Inflammatory macrophage treated with lipopolysaccharide for 4 hours (primary cell): Measurements from ENCODE around the gene CIAO1.

Experiments used
- DNase-seq: peaks from one replicate; pipeline ENCODE4 v3.0.0-alpha.2; 2020

CIAO1 gene

GRCh38 chr2:96251721-96252292 lies 14.2 kb upstream of the CIAO1 start:
- DNase-seq: peak; percentile 62

GRCh38 chr2:96252526-96252925 lies 13.5 kb upstream of the CIAO1 start:
- no peak for DNase-seq

GRCh38 chr2:96253006-96253405 lies 13.0 kb upstream of the CIAO1 start:
- no peak for DNase-seq

- no peak for DNase-seq
Observed at GRCh38 chr2:96254571-96254970, 11.5 kb upstream of the CIAO1 start.

DNA sequence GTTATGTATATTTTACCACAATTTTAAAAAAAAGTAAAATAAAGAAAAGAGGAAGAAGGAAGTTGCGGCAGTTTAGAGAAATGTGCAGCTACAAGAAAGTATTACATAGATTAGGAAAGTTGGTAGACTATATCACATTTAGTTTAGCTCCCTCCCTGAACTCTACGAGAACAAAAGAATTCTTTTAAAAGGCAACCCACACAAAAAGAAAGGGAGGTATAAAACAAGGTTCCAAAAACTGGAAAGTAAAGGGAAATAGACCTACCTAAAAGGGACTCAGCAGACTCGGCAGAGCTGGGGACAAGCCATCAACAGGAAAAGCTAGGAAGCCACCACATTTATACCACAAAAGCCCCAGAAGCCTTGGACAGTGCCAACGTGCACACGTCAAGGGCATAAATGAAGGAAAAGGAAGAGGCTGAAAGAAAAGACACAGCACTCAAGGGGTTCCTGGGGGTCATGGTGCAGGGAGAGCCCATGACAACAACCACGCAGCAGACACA lies 9.4 kb upstream of the CIAO1 start:
- peak; percentile 63 for DNase-seq

DNA sequence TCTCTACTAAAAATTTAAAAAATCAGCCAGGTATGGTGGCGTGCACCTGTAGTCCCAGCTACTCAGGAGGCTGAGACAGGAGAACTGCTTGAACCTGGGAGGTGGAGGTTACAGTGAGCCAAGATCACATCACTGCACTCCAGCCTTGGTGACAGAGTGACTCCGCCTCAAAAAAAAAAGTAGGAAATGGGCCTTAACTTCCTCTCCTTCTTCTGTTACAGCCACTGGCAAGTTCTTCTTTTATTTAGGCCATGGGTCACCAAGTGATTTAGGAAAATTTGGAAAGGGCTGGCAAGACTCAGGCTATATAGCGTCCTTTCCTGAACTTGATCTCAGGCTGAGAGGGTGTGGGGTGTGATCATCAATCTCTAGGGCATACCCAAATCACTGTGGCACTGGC lies 8.3 kb upstream of the CIAO1 start:
- DNase-seq: peak; percentile 85

DNA sequence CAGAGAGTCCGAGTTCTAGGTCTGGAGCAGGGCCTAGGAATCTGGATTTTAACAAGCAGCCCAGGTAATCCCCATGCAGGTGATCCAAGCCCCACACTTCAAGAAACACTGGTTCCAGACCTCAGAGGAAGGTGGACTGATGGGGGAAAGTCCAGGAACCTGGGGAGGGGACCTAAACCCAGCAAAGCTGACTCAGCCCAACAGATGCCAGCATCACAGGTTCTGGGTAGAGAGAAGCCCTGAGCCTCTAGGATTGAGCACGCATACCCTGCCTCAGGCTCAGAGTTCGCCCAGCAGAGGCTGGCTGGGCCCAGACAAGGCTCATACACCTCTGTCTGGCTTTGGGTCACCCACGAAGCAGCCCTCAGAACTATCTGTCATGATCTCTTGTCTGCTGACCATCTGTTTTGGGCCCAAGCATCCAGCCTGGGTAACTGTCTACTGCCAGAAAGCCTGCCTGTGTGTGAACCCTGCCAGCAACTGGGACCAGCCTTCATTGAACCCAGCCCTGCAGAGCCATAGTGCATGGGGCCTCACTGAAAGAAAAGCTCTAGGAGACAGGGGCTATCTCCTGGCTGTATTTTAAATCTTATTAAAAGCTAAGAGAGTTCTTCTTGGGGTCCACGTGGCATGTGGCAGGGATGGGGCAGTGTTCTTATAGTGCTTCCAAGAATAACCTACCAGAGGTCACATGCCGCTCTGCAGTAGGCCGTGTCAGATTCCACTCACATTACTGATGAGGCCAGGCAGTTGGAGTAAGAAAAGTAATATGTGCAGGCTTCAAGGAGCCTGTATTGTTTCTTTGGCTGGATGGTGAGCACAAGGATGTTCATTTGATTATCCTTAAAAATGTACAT lies 7.6 kb upstream of the CIAO1 start:
- no peak for DNase-seq

GRCh38 chr2:96259497-96259921 lies 6.5 kb upstream of the CIAO1 start:
- DNase-seq: no peak

DNA sequence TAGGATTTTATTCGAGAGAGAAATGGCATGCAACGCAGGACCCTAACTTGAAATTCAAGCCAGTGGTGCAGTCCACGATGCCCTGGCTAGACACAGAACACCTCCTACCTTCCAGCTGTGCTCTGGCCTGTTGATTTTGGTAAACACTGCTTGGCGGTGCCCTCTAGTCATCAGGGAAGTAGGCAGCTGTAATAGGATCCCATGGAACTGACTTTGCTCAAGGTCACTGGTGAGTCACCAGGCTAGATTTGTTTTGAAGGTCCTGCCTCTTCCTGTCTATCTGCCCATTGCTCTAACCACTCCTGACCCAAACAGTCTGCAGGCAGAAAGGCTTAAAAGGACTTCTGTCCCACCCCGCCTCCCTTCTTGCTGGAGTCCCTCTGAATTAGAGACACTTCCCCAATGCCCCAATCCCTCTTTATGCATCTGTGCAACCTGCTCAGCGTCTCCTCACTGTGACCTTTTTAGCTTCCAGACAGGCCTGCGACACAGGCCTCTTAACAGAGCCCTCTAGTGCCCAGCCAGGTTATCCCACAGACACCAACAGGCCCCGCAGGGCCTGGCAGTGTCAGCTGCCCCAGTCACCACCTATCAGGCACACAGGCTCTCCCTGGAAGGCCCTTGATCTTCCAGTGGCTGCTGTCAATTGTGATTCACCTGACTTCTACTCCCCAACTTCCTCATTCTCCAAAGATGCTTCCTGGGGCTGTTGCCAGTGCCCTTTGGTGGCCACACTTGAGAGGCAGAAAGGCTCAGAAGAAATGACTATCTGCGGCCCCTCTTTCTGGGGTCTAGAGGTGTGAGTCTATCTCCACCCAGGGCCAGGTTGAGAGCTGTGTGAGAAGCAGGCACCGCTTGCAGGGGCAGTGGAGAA lies 5.4 kb upstream of the CIAO1 start:
- DNase-seq: peak; percentile 88

- DNase-seq: no peak
Observed at GRCh38 chr2:96261328-96262003, 4.6 kb upstream of the CIAO1 start.

DNA sequence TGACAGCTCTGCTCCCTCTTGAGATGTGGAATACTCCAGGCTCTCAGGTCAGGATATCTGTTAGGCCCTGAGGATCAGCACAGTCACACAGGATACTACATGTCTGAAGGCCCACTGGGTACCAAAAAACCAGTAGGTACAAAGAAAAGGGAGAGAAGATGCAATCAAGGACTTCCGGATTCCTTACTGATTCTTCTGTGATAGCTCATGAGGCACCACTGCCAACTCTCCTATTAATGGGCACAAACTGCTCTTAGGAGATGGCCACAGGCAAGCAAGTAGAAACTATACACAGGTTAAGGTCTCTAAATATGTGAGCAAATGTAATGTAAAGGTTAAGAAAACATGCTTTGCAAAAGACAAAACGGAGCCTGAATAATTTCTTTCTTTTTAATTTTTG lies 3.7 kb upstream of the CIAO1 start:
- no peak for DNase-seq

DNA sequence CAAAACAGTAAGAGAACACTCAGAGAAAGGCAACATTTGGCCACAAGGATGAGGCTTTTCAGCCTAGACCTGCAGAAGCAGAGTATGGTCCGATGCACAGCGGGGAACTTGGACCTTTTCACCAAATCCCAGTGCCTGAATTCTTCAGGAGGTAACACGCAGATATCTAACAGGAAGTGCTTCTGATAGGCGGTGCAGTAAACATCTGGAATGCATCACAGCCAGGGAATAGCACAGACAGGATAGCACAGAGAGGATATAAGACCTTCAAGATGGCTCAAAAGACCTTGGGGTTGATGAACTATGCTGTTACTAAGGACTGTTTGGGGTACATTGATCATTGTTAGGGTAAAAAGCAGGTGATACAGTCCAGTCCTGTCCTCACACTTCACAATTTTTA lies 1.9 kb upstream of the CIAO1 start:
- DNase-seq: no peak

DNA sequence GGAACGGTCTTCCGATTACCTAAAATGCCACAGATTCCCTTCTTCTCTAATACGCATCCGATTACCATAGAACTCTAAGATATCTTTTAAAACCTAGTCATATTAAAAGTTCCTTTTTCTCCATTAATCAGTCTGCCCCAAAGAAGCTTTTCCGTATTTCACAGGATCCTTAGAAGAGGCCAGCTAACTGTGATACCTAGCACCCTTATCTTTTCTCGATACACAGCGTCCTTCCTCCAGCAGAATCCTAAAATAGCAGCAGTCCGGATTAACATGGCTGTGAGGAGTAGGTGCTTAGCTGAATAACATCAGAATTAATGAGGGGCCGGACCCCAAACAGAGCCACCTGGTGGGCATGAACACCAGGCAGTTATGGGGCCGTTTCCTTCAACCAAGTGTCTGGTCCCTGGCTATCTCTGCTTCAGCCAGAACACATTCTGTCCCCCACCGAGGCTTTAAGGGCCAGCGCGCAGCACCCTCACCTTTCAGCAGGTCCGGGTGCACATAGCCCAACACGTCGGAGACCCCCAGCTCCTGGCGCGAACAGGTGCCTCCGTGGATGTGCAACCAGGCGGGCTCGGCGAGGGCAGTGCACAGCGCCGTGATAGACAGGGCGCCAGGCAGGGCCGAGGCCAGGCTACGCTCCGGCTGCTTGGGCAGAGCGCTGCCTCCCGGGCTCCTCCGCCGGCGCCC lies 1.2 kb upstream of the CIAO1 start:
- peak; percentile 47 for DNase-seq

DNA sequence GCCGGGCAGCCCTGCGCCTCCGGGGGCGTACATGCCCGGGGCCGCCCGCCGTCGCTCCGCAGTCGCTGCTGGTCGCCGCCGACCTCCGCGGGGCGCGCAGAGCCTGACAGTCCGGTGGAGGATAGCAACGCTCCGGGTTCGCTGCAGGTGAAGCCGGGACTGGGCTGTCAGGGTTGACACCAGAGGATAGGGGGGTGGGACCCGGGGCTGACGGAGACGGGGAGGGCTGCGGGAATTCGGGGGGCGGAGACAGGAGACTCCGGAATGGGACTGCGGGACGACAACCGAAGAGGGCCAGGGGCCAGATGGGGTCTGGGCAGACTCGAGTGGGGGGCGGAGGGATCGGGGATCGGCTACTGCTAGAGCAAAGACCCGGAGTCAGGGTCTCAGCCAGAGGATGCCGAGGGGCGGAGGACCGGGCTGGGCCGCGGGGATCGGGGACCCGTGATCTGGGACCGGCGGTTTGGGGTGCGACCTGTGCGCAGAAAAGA lies 631 bp upstream of the CIAO1 start:
- no peak for DNase-seq

- peak; percentile 49 for DNase-seq
Observed at GRCh38 chr2:96267159-96267971, 1.3 kb downstream of the CIAO1 start.

DNA sequence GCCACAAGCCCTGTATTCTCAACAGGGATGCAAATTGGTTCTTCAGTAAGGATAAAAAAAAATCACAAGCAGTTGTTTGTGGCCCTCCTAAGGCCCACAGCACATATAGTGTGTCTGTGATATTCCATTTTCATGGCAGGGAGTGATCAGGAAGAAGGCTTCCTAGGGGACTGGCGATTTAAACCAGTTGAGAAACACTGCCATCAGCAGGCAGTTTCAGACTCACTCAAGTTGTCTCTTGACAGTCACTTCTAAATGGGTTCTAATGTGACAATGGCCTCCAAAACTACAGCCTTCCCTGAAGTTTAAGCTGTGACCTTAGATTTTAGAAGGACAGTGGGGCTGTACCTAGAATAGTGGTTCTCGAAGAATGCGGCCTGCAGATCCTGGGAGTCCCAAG lies 6.0 kb downstream of the CIAO1 start:
- DNase-seq: no peak

GRCh38 chr2:96273763-96274162 lies 7.7 kb downstream of the CIAO1 start:
- no peak for DNase-seq

DNA sequence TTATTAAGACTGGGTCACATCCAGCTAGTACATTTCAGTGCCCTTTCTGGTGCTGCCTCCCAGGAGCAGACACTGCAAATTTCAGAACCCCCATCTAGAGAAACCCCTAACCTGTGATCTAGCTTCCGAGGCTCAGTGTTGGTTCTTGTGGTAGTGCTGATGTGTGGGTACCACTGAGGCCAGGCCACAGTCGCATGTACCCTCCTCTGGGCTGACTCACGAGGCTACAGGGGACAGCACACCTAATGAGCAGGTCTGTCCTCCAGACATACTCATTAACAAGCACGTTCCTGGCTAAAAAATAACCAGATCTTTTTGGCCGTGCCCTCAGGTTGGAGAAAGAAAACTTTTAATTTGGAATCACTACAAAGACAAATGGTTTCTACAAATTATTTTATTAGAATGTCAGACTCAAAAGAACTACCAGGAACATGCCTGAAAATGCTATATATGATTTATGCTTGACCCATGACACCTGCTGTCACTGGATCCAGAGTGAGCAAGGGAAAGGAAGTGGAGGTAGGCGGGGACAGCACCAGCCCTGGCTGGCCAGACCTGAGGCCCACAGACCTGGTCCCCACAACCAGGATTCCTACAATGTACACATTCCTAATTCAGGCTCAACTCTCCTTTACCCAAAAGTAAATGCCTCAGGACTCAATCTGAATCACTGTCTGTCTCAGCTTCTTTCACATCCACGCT lies 8.5 kb downstream of the CIAO1 start:
- no peak for DNase-seq

GRCh38 chr2:96276787-96277499 lies 10.9 kb downstream of the CIAO1 start:
- DNase-seq: no peak
